KBM-7 (cell line): ENCODE results near the gene ZNF160.
"Not testable (repeated sequence)": the region's sequence is repeated elsewhere in the genome, so short reads cannot be mapped to it uniquely, and the experiment has no call there.

Experiments used
- DNase-seq: peaks from one replicate; pipeline ENCODE4 v3.0.0-alpha.2; 2015
- in situ Hi-C: fragments of 300-500 bp; cut with MboI; formaldehyde crosslinking; loops from 2 replicates; pipeline ENCODE4 v1.14.3; 2020; ENCODE audit warnings: low sequenced_read_pairs, low pct_unique_long_range_greater_than_20kb, mixed read lengths

The ZNF160 gene

GRCh38 chr19:53103234-53104203 lies at the start of gene ZNF160:
Gene ZNF160 (minus strand): TSS chr19:53103422. CDS start chr19:53086276, 17,146 bp downstream.
- DNase-seq, result peak; percentile 96
- in situ Hi-C loops, result no loop called here

- in situ Hi-C loops, result no loop called here
- DNase-seq, result no peak
These were observed 44.4 kb upstream of the ZNF160 start for GRCh38 chr19:53147645-53148044.

GRCh38 chr19:53140351-53140750 lies 37.1 kb upstream of the ZNF160 start:
- no peak for DNase-seq
- in situ Hi-C loops, result no loop called here

GRCh38 chr19:53136432-53136831 lies 33.2 kb upstream of the ZNF160 start:
- no peak for DNase-seq
- in situ Hi-C loops, result no loop called here

- in situ Hi-C loops, result no loop called here
- DNase-seq, result no peak
These were observed 29.1 kb upstream of the ZNF160 start, which contains the start of gene ZNF415 for GRCh38 chr19:53132141-53132991. Gene ZNF415 (minus strand): TSS chr19:53132910. CDS start chr19:53122676, 10,234 bp downstream.

GRCh38 chr19:53131727-53132126 lies 28.5 kb upstream of the ZNF160 start:
- in situ Hi-C loops, result no loop called here
- DNase-seq, result no peak

- in situ Hi-C loops, result no loop called here
- DNase-seq, result no peak
These were observed 27.9 kb upstream of the ZNF160 start for GRCh38 chr19:53131085-53131590.

- no peak for DNase-seq
- in situ Hi-C loops, result no loop called here
These were observed 27.3 kb upstream of the ZNF160 start for GRCh38 chr19:53130506-53130905.

- in situ Hi-C loops, result not testable (repeated sequence)
These were observed 23.7 kb upstream of the ZNF160 start for GRCh38 chr19:53126733-53127526.

GRCh38 chr19:53123400-53123799 lies 20.2 kb upstream of the ZNF160 start:
- in situ Hi-C loops, result no loop called here
- no peak for DNase-seq

More at GRCh38 chr19:53126733-53127526, 23.7 kb upstream of the ZNF160 start:
- DNase-seq, result not testable (repeated sequence)

GRCh38 chr19:53112286-53112685 lies 9.1 kb upstream of the ZNF160 start:
- in situ Hi-C loops, result no loop called here
- no peak for DNase-seq

GRCh38 chr19:53109527-53109926 lies 6.3 kb upstream of the ZNF160 start:
- DNase-seq, result no peak
- in situ Hi-C loops, result no loop called here

GRCh38 chr19:53102756-53103233 lies 427 bp downstream of the ZNF160 start:
- in situ Hi-C loops, result no loop called here
- DNase-seq, result peak; percentile 34

- in situ Hi-C loops, result no loop called here
- DNase-seq, result no peak
These were observed 941 bp downstream of the ZNF160 start for GRCh38 chr19:53102206-53102755.

GRCh38 chr19:53101518-53101917 lies 1.7 kb downstream of the ZNF160 start:
- in situ Hi-C loops, result no loop called here
- DNase-seq, result peak; percentile 27

- in situ Hi-C loops, DNase-seq: not testable (repeated sequence)
These were observed 4.7 kb downstream of the ZNF160 start for GRCh38 chr19:53098570-53098969.

- DNase-seq, in situ Hi-C loops: not testable (repeated sequence)
These were observed 6.1 kb downstream of the ZNF160 start for GRCh38 chr19:53096982-53097690.

- DNase-seq, in situ Hi-C loops: not testable (repeated sequence)
These were observed 6.6 kb downstream of the ZNF160 start for GRCh38 chr19:53096579-53096978.
